ENCODE data around the gene UAP1L1. TPM values are rescaled to one million over a fixed set of nuclear protein-coding genes. Genes with fewer than 3 reads are reported as not detected.

Gene UAP1L1
- total RNA-seq, 1 donor from 2014 or later = 19.1 TPM

Other genes with a start within 250 kb of the UAP1L1 start
- 5.7 and 5.9 TPM in 2 replicates for gene AJM1, start 235.0 kb upstream of the UAP1L1 start, total RNA-seq
- 134 and 145 TPM in 2 replicates for gene PHPT1, start 228.1 kb upstream of the UAP1L1 start, total RNA-seq
- gene MAMDC4, start 225.2 kb upstream of the UAP1L1 start, total RNA-seq = 24.7 and 30.1 TPM in 2 replicates
- 378 and 380 TPM in 2 replicates for gene EDF1, start 211.2 kb upstream of the UAP1L1 start, total RNA-seq
- gene TRAF2, start 191.0 kb upstream of the UAP1L1 start, total RNA-seq = 61.6 and 66.6 TPM in 2 replicates
- gene FBXW5, start 132.8 kb upstream of the UAP1L1 start, total RNA-seq = 92.7 and 93.6 TPM in 2 replicates
- gene C8G, start 132.3 kb upstream of the UAP1L1 start, total RNA-seq = 0.69 and 1.7 TPM in 2 replicates
- gene LCN12, start 125.2 kb upstream of the UAP1L1 start, total RNA-seq = 1.3 and 2.3 TPM in 2 replicates
- gene PTGDS, start 100.0 kb upstream of the UAP1L1 start, total RNA-seq = not detected in 2 replicates
- not detected in 2 replicates for gene LCNL1, start 94.5 kb upstream of the UAP1L1 start, total RNA-seq
- gene PAXX, start 85.1 kb upstream of the UAP1L1 start, total RNA-seq = 87.8 and 90.2 TPM in 2 replicates
- gene CLIC3, start 80.9 kb upstream of the UAP1L1 start, total RNA-seq = not detected in 2 replicates
- 25.0 and 25.9 TPM in 2 replicates for gene ABCA2, start 49.3 kb upstream of the UAP1L1 start, total RNA-seq
- 0.09 TPM in 1 of 2 replicates, not detected in the other for gene FUT7, start 45.4 kb upstream of the UAP1L1 start, total RNA-seq
- 58.1 and 59.4 TPM in 2 replicates for gene NPDC1, start 31.3 kb upstream of the UAP1L1 start, total RNA-seq
- 0.21 TPM in 1 of 2 replicates, not detected in the other for gene ENTPD2, start 23.5 kb upstream of the UAP1L1 start, total RNA-seq
- 22.8 and 23.8 TPM in 2 replicates for gene SAPCD2, start 7.0 kb upstream of the UAP1L1 start, total RNA-seq
- 49.7 and 50.1 TPM in 2 replicates for gene MAN1B1, start 9.5 kb downstream of the UAP1L1 start, total RNA-seq
- 365 and 375 TPM in 2 replicates for gene DPP7, start 37.2 kb downstream of the UAP1L1 start, total RNA-seq
- gene GRIN1, start 61.6 kb downstream of the UAP1L1 start, total RNA-seq = 0.07 TPM in 1 of 2 replicates, not detected in the other
- gene LRRC26, start 92.5 kb downstream of the UAP1L1 start, total RNA-seq = not detected in 2 replicates
- not detected in 2 replicates for gene TMEM210, start 94.5 kb downstream of the UAP1L1 start, total RNA-seq
- gene ANAPC2, start 111.0 kb downstream of the UAP1L1 start, total RNA-seq = 57.4 and 58.7 TPM in 2 replicates
- gene SSNA1, start 111.2 kb downstream of the UAP1L1 start, total RNA-seq = 95.1 and 95.8 TPM in 2 replicates
- 15.1 and 16.3 TPM in 2 replicates for gene TPRN, start 123.2 kb downstream of the UAP1L1 start, total RNA-seq
- 38.8 and 39.3 TPM in 2 replicates for gene TMEM203, start 128.1 kb downstream of the UAP1L1 start, total RNA-seq
- 45.1 and 45.6 TPM in 2 replicates for gene NDOR1, start 128.2 kb downstream of the UAP1L1 start, total RNA-seq
- 12.8 and 15.2 TPM in 2 replicates for gene RNF208, start 144.7 kb downstream of the UAP1L1 start, total RNA-seq
- 0.54 and 0.68 TPM in 2 replicates for gene CYSRT1, start 147.7 kb downstream of the UAP1L1 start, total RNA-seq
- gene RNF224, start 150.0 kb downstream of the UAP1L1 start, total RNA-seq = not detected in 2 replicates
- not detected in 2 replicates for gene SLC34A3, start 153.4 kb downstream of the UAP1L1 start, total RNA-seq
- 292 and 299 TPM in 2 replicates for gene TUBB4B, start 163.8 kb downstream of the UAP1L1 start, total RNA-seq
- gene STPG3, start 173.8 kb downstream of the UAP1L1 start, total RNA-seq = 0.54 and 0.99 TPM in 2 replicates
- gene NELFB, start 177.8 kb downstream of the UAP1L1 start, total RNA-seq = 72.4 and 75.3 TPM in 2 replicates
- gene TOR4A, start 200.2 kb downstream of the UAP1L1 start, total RNA-seq = 10.3 and 11.4 TPM in 2 replicates
- 12.9 and 13.4 TPM in 2 replicates for gene NRARP, start 224.8 kb downstream of the UAP1L1 start, total RNA-seq